Heart left ventricle (tissue), 13 donors: ENCODE measurements around the gene PCGF2.

Experiments used
- POLR2A ChIP-seq, 2 donors: fragments of 450-650 bp; IDR thresholded peaks; one replicate each; pipeline ENCODE4 v1.6.1; 2017; ENCODE audit warnings: antibody characterized with exemption in 2 of 2, mild to moderate bottlenecking in 2 of 2, moderate library complexity in 2 of 2
- TF ChIP-seq, protein P1 (sequence below), 12 donors: fragments of 200-600 bp; sonication (generic) in 4 of 12; IDR thresholded peaks; one replicate each; pipeline versions ENCODE4 v1.5.0 to v1.8.0; 2018 to 2022; ENCODE audit warnings: antibody characterized with exemption in 12 of 12, mild to moderate bottlenecking in 5 of 12
- donor health status: ischemic (EF 13 %, LVEDD 7.1; RV severe dilation, severe dysfunction).
- donor health status: DM: no; HTN: yes; CAD: no.
- donor health status: DM: no; HTN: no; CAD: no.
- donor health status: ischemic (EF 25% LVEDD 6.9; RV normal size, moderate dysfunction).
- donor health status: ischemic (EF 25% LVEDD 5.7; RV mildly dilated, moderate dysfunction).
- donor health status: ischemic (EF 35%, LVEDD 5.7; RV mildly dilated, moderate dysfunction).
- donor health status: nonischemic (EF 11% LVEDD 7.7; RV severe dilation, severe dysfunction).
- donor health status: DM: yes; HTN: yes; CAD: no.
- donor health status: PGD.
- donor health status: ischemic (EF 29% LVEDD 5.4; RV normal size, mild dysfunction).
- donor health status: nonischemic (EF 23%, LVEDD 6.1; RV moderate dilation, normal function).

GRCh38 chr17:38794221-38794620 lies 46.1 kb upstream of the PCGF2 start:
- TF ChIP-seq POLR2A (IDR thresholded peaks at IDR 0.05) = no peak
- TF ChIP-seq, protein P1, sequence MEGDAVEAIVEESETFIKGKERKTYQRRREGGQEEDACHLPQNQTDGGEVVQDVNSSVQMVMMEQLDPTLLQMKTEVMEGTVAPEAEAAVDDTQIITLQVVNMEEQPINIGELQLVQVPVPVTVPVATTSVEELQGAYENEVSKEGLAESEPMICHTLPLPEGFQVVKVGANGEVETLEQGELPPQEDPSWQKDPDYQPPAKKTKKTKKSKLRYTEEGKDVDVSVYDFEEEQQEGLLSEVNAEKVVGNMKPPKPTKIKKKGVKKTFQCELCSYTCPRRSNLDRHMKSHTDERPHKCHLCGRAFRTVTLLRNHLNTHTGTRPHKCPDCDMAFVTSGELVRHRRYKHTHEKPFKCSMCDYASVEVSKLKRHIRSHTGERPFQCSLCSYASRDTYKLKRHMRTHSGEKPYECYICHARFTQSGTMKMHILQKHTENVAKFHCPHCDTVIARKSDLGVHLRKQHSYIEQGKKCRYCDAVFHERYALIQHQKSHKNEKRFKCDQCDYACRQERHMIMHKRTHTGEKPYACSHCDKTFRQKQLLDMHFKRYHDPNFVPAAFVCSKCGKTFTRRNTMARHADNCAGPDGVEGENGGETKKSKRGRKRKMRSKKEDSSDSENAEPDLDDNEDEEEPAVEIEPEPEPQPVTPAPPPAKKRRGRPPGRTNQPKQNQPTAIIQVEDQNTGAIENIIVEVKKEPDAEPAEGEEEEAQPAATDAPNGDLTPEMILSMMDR (IDR thresholded peaks at IDR 0.05) = no peak
